HFFc6 (cell line): ENCODE measurements around the gene BSND. TPM values are rescaled to one million over a fixed set of nuclear protein-coding genes. Genes with fewer than 3 reads are reported as not detected.

Experiments used
- DNase-seq: peaks from one replicate; pipeline ENCODE4 v3.0.0-alpha.2; 2018
- H3K27ac Mint-ChIP-seq: 2 replicates; pipeline ENCODE4 v1.8.0; 2020; ENCODE audit warnings: mild to moderate bottlenecking, mixed read lengths
- H3K27me3 Mint-ChIP-seq: 2 replicates; pipeline ENCODE4 v1.8.0; 2021; ENCODE audit warnings: mild to moderate bottlenecking, moderate library complexity, mixed read lengths; ENCODE audit not compliant: insufficient read depth
- H3K36me3 Mint-ChIP-seq: 2 replicates; pipeline ENCODE4 v1.8.0; 2021; ENCODE audit warnings: low read depth, mixed read lengths
- H3K4me1 Mint-ChIP-seq: 2 replicates; pipeline ENCODE4 v1.8.0; 2020; ENCODE audit warnings: low read depth, mixed read lengths
- H3K4me3 Mint-ChIP-seq: 2 replicates; pipeline ENCODE4 v1.8.0; 2020; ENCODE audit warnings: mild to moderate bottlenecking, moderate library complexity, mixed read lengths
- H3K9me3 Mint-ChIP-seq: 2 replicates; pipeline ENCODE4 v1.8.0; 2020; ENCODE audit warnings: mild to moderate bottlenecking, mixed read lengths
- CTCF ChIP-seq: fragments of 200-600 bp; sonication (generic); IDR thresholded peaks from 2 replicates; pipeline ENCODE4 v1.5.0; 2021; ENCODE audit warnings: antibody characterized with exemption, mild to moderate bottlenecking
- total RNA-seq, 6 experiments: library from RNA; stranded (reverse); fragmentation: NEBNext Ultra II Directional; extraction: Animal tissue kit (Norgen Biotek cat#: 25700); gene quantifications; 2 replicates in 1 of 6; 3 replicates in 5 of 6; pipeline ENCODE4 v1.2.3, GENCODE V29; 2021

The BSND gene
- total RNA-seq, 6 experiments from 2014 or later = not detected

- H3K27me3 Mint-ChIP-seq = peaks cover 36% of the 10 kb centered on the region
- H3K4me1 Mint-ChIP-seq = peaks cover 15% of the 10 kb centered on the region
- no peaks in the 10 kb centered on the region for H3K9me3 Mint-ChIP-seq
- H3K36me3 Mint-ChIP-seq = no peaks in the 10 kb centered on the region
- no peak overlapping the region for H3K4me3 Mint-ChIP-seq
- TF ChIP-seq CTCF = no peak
- no peak for DNase-seq
- H3K27ac Mint-ChIP-seq = no peak overlapping the region
Observed at GRCh38 chr1:54986025-54986424, 12.7 kb upstream of the BSND start.

- TF ChIP-seq CTCF = no peak
- Mint-ChIP-seq H3K36me3 (no peaks in the 10 kb centered on the region), H3K9me3 (no peaks in the 10 kb centered on the region), H3K4me1 (peaks cover 15% of the 10 kb centered on the region), H3K4me3 (no peak overlapping the region), H3K27me3 (peaks cover 31% of the 10 kb centered on the region), H3K27ac (no peak overlapping the region)
- no peak for DNase-seq
Observed at GRCh38 chr1:54986533-54986932, 12.2 kb upstream of the BSND start.

- H3K4me3 Mint-ChIP-seq = no peak overlapping the region; the same call in 1 of the 2 replicates
- no peaks in the 10 kb centered on the region for H3K36me3 Mint-ChIP-seq
- H3K9me3 Mint-ChIP-seq = no peaks in the 10 kb centered on the region
- H3K27me3 Mint-ChIP-seq = peaks cover 30% of the 10 kb centered on the region
- no peak for TF ChIP-seq CTCF
- H3K27ac Mint-ChIP-seq = no peak overlapping the region
- H3K4me1 Mint-ChIP-seq = peaks cover 15% of the 10 kb centered on the region
- no peak for DNase-seq
Observed at GRCh38 chr1:54987427-54987826, 11.3 kb upstream of the BSND start.

GRCh38 chr1:54987919-54988705 lies 10.6 kb upstream of the BSND start:
- H3K4me1 Mint-ChIP-seq = peaks cover 15% of the 10 kb centered on the region
- H3K9me3 Mint-ChIP-seq = no peaks in the 10 kb centered on the region
- DNase-seq = peak; percentile 53
- H3K27ac Mint-ChIP-seq = no peak overlapping the region
- no peaks in the 10 kb centered on the region for H3K36me3 Mint-ChIP-seq
- H3K27me3 Mint-ChIP-seq = peaks cover 27% of the 10 kb centered on the region
- no peak overlapping the region; the same call in 1 of the 2 replicates for H3K4me3 Mint-ChIP-seq
- TF ChIP-seq CTCF = no peak

GRCh38 chr1:54988975-54989374 lies 9.8 kb upstream of the BSND start:
- H3K4me3 Mint-ChIP-seq = no peak overlapping the region
- DNase-seq = no peak
- no peak overlapping the region for H3K27ac Mint-ChIP-seq
- H3K36me3 Mint-ChIP-seq = no peaks in the 10 kb centered on the region
- TF ChIP-seq CTCF = no peak
- no peaks in the 10 kb centered on the region for H3K9me3 Mint-ChIP-seq
- peaks cover 15% of the 10 kb centered on the region for H3K4me1 Mint-ChIP-seq
- H3K27me3 Mint-ChIP-seq = peaks cover 23% of the 10 kb centered on the region
